ENCODE results near the gene CACNA1A. TPM values are rescaled to one million over a fixed set of nuclear protein-coding genes. Genes with fewer than 3 reads are reported as not detected.

CACNA1A gene
- total and polyA plus RNA-seq, 2 of the 4 experiments (the other 2 are of a cell fraction) = 5.9 to 15.0 TPM

DNA sequence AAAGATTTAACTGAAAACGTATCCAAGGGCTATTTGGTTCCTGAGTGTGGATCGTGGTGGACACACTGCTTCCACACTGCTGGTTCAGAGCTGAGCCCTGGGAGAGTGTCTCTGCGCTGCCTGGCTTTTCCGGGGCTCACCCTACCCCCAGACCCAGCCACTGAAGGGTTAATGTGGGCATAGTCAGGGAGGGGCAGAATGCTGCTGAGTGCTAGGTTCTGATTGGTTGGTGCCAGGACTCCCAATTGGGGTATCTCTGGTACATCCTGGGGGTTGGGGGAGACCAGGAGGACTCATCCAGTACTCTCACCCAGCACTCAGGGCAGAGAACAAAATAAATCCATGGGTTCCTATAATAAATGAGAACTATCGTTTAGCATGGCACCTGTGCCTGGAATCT, 142.3 kb downstream of the CACNA1A start:
- dilution Hi-C loops (cut with HindIII; ENCODE audit: low sequenced_read_pairs, unreplicated experiment) = no loop called here

More for the DNA sequence above, 142.3 kb downstream of the CACNA1A start:
- no peak for TF ChIP-seq MXI1 (IDR thresholded peaks at IDR 0.05; ENCODE audit: borderline replicate concordance, low read depth, low read length)
- TF ChIP-seq MAFK (IDR thresholded peaks at IDR 0.05; ENCODE audit: low read depth, low read length) = no peak
- no peak for TF ChIP-seq NFE2L2 (IDR thresholded peaks at IDR 0.05; ENCODE audit: low read depth, low read length)
- TF ChIP-seq SMC3 (IDR thresholded peaks at IDR 0.05; ENCODE audit: low read depth, low read length) = no peak
- TF ChIP-seq, protein P1, sequence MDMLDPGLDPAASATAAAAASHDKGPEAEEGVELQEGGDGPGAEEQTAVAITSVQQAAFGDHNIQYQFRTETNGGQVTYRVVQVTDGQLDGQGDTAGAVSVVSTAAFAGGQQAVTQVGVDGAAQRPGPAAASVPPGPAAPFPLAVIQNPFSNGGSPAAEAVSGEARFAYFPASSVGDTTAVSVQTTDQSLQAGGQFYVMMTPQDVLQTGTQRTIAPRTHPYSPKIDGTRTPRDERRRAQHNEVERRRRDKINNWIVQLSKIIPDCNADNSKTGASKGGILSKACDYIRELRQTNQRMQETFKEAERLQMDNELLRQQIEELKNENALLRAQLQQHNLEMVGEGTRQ (IDR thresholded peaks at IDR 0.05; ENCODE audit: low read depth, low read length) = no peak
- TF ChIP-seq RCOR1 (IDR thresholded peaks at IDR 0.05; ENCODE audit: insufficient replicate concordance, low read length) = no peak
- no peak overlapping the region for H3K4me3 ChIP-seq (ENCODE audit: insufficient read depth, low read depth, low read length)
- no peak overlapping the region for H3K4ac ChIP-seq (ENCODE audit: low read depth, low read length)
- no peak overlapping the region for H2BK5ac ChIP-seq (ENCODE audit: low read depth, low read length, poor library complexity, severe bottlenecking)
- no peak overlapping the region for H2AK9ac ChIP-seq (replicated peaks; ENCODE audit: low read depth, low read length, poor library complexity)
- POLR2A ChIA-PET (ENCODE audit: unreplicated experiment) = no interaction called here
- no peaks in the 10 kb centered on the region for H3K79me1 ChIP-seq (ENCODE audit: low read depth in 1 of 2, low read length in 2 of 2)
- H4K91ac ChIP-seq (ENCODE audit: insufficient read depth, low read depth, low read length) = no peak overlapping the region
- H4K20me1 ChIP-seq (ENCODE audit: insufficient read depth, low read length) = no peaks in the 10 kb centered on the region
- no TSS peak for BruUV-seq (replicated peaks)
- peaks cover 5% of the 10 kb centered on the region for H3K9me3 ChIP-seq (ENCODE audit: control insufficient read depth, insufficient read depth, low read length)
- H4K5ac ChIP-seq (ENCODE audit: low read depth, low read length) = no peak overlapping the region
- no peak overlapping the region for H3K56ac ChIP-seq (ENCODE audit: extremely low read depth, insufficient read depth, low read length)
- H3K18ac ChIP-seq (ENCODE audit: low read depth, low read length) = no peak overlapping the region
- H3K9ac ChIP-seq (ENCODE audit: low read depth, low read length) = no peak overlapping the region
- no peak overlapping the region for H3K23ac ChIP-seq (ENCODE audit: low read depth, low read length)
- DNase-seq (no peak), ATAC-seq (ENCODE audit: low read depth) (no peak)
- intact Hi-C loops (cut with micrococcal nuclease) = no loop called here
- H2BK20ac ChIP-seq (ENCODE audit: low read depth, low read length) = no peak overlapping the region
- H3K4me2 ChIP-seq (ENCODE audit: low read depth, low read length) = no peak overlapping the region
- no peaks in the 10 kb centered on the region for H3K4me1 ChIP-seq (ENCODE audit: control insufficient read depth, insufficient read depth, low read length)
- no peak overlapping the region for H3K27ac ChIP-seq (ENCODE audit: insufficient read depth, low read length)
- no peak overlapping the region for H2BK15ac ChIP-seq (ENCODE audit: low read depth, low read length)
- CTCF ChIA-PET = no interaction called here
- no peak overlapping the region for H3K14ac ChIP-seq (replicated peaks; ENCODE audit: low read depth, low read length)
- H2AFZ ChIP-seq (replicated peaks; ENCODE audit: low read length, poor library complexity) = no peak overlapping the region
- in situ Hi-C loops (cut with MboI; ENCODE audit: low sequenced_read_pairs) = no loop called here
- no peaks in the 10 kb centered on the region; the same call in 1 of the 2 replicates for H3K27me3 ChIP-seq (ENCODE audit: control insufficient read depth, insufficient read depth, low read length)
- H3K36me3 ChIP-seq (ENCODE audit: control insufficient read depth, insufficient read depth, low read length) = peaks cover 4% of the 10 kb centered on the region; the same call in 1 of the 2 replicates
- H4K8ac ChIP-seq (ENCODE audit: low read depth in 2 of 2, low read length in 2 of 2) = no peak overlapping the region
- 86% methylated on average over 1 of the region's 5 CpGs; no CpG with 5 or more reads in 1 of the 2 experiments for WGBS, 2 experiments (ENCODE audit: extremely low coverage in 2 of 2, insufficient read length in 1 of 2)
- no peak overlapping the region for H2BK120ac ChIP-seq (ENCODE audit: low read depth, low read length)
- H3K9me1 ChIP-seq (ENCODE audit: insufficient read depth, low read length) = no peaks in the 10 kb centered on the region
- H2AK5ac ChIP-seq (ENCODE audit: low read depth, low read length) = no peak overlapping the region

Data from IMR-90 (cell line).